GM12873 (cell line): ENCODE results near the gene GRIP1.

ENCODE experiments used
- TF ChIP-seq, protein P1 (sequence below): IDR thresholded peaks from 2 replicates; pipeline ENCODE4 v1.5.1; 2012; ENCODE audit warnings: low read depth, mild to moderate bottlenecking, moderate library complexity, low read length, control low read depth; ENCODE audit not compliant: insufficient read depth; ENCODE audit errors: missing control alignments

Gene GRIP1

DNA sequence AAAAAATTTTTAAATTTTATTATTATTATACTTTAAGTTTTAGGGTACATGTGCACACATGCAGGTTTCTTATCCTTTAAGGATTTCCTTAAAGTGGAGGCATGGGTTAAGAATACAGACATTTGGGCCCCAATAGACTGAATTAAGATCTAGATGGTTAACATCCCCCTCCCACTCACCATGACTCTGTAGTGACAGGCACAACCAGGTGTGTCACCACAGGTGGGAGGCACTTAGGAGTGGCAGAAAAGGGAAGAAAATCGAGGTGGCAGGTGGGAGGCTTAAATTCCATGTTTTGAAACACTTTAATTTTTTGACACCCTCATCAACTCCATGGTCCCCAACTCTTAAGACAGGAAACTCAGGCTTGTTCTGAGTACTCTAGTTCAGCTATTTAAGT, 37.6 kb upstream of the GRIP1 start:
- TF ChIP-seq, protein P1, sequence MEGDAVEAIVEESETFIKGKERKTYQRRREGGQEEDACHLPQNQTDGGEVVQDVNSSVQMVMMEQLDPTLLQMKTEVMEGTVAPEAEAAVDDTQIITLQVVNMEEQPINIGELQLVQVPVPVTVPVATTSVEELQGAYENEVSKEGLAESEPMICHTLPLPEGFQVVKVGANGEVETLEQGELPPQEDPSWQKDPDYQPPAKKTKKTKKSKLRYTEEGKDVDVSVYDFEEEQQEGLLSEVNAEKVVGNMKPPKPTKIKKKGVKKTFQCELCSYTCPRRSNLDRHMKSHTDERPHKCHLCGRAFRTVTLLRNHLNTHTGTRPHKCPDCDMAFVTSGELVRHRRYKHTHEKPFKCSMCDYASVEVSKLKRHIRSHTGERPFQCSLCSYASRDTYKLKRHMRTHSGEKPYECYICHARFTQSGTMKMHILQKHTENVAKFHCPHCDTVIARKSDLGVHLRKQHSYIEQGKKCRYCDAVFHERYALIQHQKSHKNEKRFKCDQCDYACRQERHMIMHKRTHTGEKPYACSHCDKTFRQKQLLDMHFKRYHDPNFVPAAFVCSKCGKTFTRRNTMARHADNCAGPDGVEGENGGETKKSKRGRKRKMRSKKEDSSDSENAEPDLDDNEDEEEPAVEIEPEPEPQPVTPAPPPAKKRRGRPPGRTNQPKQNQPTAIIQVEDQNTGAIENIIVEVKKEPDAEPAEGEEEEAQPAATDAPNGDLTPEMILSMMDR: no peak

DNA sequence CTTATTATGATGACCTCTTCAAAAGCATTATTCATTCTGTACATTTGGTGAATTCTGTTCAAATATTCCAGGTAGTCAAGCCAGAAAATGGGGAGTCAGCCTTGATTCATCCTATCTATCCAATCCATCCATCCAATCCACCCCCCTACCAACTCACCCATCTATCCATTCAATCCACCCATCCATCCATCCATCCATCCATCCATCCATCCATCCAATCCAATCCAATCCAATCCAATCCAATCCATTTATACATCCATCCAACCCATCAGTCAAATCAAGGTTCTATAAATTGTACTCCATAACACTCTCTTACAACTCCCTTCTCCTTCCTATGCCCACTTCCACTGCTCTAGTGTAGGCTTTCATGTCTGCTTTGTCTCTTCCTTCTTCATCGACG, 35.8 kb upstream of the GRIP1 start:
- TF ChIP-seq, protein P1: no peak

DNA sequence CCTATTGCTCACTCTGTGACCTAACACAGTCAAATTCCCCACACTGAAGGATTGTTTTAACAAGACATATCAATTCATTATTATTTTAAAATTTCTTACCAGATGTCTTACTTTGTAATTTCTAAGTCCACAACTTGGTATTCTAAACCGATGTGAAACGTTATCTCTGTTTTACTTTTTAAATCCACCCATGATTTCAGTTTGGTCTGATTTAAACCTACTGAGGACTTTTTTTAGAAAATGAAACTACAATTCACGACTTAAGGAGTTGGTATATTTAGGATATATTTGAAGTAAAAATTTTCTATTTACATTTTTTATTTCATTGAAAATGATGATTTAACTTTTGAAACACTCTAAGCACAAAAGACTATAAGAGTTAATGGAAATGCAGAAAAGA, 35.1 kb upstream of the GRIP1 start:
- TF ChIP-seq, protein P1: no peak

DNA sequence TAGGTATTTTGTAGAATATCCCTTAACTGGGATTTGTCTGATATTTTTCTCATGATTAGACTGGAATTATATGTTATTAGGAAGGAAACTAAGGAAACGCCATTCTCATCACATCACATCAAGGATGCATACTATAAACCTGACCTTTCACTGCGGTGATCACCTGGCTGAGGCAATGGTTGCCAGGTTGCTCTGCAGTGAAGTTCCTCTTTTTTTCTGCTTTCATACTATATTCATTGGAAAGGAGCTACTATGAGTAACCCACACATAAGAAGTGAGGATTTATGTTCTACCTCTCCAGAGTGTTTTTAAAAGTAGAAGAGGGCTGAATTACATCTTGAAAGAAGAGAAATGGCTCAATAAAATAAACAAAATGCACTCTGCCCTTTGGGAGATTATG, 31.0 kb upstream of the GRIP1 start:
- TF ChIP-seq, protein P1: no peak

DNA sequence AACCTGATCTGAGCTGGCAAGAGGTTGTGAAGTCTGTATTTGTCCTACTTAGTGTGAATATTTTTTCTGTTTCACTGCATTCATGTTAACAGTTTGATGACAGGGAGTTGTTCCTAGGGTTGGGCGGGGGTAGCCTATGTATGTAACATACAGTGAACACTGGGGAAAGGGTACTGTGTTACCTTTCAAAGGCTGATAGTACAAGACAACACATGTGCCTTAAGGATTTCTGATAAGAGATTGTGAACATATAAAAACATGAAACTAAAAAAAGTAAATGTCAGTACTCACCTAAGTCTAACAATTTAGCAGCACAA, 30.5 kb upstream of the GRIP1 start:
- TF ChIP-seq, protein P1: no peak

DNA sequence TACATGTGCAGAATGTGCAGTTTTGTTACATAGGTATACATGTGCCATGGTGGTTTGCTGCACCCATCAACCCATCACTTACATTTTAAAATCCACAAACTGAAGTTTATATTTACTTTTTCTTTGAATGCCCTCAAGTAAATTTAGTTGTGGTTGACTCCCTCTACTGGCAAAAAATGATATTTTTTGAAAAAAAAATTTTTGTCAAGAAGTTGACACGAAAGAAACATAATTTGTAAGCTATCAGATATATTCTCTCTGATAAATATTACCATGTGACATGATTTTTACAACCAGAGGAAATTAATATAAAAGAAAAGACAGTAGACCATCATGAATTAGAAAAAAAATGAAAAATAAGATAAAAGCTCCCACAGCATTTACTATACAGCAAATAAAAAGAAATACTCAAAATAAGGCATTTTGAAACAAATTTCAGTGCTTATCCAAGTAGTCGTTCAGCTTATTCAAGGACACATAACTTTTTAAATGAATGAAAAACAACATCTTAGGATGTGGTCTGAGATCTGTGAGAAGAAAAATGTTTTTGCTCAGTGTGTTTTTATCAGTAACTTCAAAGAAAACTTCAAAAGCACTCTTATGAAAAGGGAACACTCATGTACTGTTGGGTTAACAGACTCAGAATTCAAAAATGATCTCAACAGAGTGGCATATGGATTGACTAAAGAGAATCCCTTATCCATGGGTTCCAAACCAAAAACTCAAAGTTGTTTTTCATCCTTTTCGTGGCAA, 30.0 kb upstream of the GRIP1 start:
- TF ChIP-seq, protein P1: peak; percentile 32

DNA sequence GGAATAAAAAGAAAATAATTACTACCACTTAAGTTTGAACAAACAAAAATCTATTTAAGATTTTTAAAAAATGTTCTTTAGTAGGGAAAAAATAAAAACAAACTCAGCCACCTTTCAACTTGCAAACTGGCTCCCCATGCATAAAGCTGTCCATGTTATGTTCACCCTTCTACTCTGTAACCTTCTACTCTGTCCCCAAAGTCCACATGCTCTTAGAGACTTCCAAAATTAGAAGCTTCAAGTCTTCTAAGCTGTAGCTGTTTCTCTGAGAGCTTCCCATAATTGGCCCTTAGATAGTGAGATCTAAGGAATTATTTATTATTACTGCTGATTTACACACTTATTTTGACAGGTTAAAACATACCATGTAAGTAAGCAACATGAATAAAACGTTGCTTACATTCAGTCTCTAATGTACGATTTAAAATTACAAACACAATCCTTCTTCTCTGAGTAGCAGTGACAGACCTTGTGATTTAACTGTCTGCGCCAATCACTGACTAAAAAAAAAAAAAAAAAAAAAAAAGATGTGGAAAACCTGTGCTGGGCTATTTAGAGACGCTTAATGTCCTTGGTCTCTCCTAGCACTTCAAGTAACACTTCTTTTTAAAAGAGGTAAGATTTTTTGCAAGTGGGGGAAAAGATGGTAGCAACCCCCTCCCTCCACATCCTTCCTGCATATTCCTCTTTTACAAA, 28.3 kb upstream of the GRIP1 start:
- TF ChIP-seq, protein P1: no peak
